Vagina (tissue), 2 donors: ENCODE results near the gene ENPP6.

Experiments used
- CTCF ChIP-seq, 3 experiments: fragments of 450-650 bp in 2 of 3; fragments of 200-600 bp in 1 of 3; sonication (generic) in 1 of 3; IDR thresholded peaks; one replicate each; pipeline ENCODE4 v1.5.1; 2017 to 2019; ENCODE audit warnings: antibody characterized with exemption in 3 of 3, mild to moderate bottlenecking in 2 of 3, moderate library complexity in 2 of 3
- POLR2A ChIP-seq, 2 donors: fragments of 450-650 bp; IDR thresholded peaks; one replicate each; pipeline ENCODE4 v1.6.1; 2017; ENCODE audit warnings: antibody characterized with exemption in 2 of 2, mild to moderate bottlenecking in 2 of 2, moderate library complexity in 2 of 2
- POLR2AphosphoS5 ChIP-seq, 2 donors: sonication (generic); formaldehyde crosslinking; IDR thresholded peaks; one replicate each; pipeline ENCODE4 v1.9.0; 2017; ENCODE audit warnings: antibody characterized with exemption in 2 of 2, mild to moderate bottlenecking in 2 of 2, low read depth in 1 of 2; ENCODE audit not compliant: insufficient read depth in 1 of 2

GRCh38 chr4:184205243-184205642 is 12.4 kb downstream of the ENPP6 start:
- TF ChIP-seq CTCF (IDR thresholded peaks at IDR 0.05) (no peak), POLR2A (IDR thresholded peaks at IDR 0.05) (no peak), POLR2AphosphoS5 (IDR thresholded peaks at IDR 0.05; ENCODE audit: insufficient read depth in 1 of 2, low read depth in 1 of 2) (no peak)
